ENCODE results near the gene BSDC1.

The BSDC1 gene

DNA sequence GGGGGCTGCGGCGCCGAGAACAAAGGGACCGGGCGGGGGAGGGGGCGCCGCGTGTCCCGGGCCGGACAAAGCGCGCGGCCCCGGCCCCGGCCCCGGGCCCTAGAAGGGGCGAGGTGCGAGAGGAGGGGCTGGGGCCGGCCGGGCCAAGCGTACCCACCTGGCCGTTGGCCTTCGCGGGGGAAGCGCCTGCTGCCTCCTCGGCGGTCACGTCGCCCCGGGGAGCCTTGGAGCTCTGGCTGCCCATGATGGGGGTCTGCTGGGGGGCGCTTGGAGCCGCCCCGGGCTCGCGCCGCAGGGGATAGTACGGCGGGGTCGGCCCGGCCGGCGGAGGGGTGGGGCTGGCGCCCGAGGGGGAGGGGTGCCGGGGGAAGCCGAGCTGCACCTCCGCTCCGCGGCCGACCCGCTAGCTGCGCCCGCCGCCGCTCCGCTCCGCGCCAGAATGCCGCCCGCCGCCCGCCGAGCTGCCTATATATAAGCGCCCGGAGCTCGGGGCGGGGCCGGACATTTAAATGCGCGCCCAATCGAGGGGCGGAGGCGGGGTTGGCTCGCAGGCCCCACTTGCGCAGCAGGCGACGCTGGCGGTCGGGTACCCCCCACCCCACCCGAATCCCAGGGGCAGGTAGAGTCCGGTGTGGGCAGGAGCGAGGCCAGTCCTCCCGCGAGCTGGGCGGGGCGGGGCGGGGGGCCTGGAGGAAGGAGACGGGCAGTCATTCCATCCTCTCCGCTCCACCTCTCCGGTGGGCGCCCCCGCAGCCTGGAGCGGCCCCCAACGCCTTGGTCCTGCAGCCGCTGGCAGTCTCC, 58.3 kb downstream of the BSDC1 start, which contains the start of gene MARCKSL1:
Gene MARCKSL1, minus strand, starts transcription at position 444 of the 801 bp plus-strand sequence. Its CDS starts 200 bp downstream, at position 244.
- in situ Hi-C loops (cut with HindIII; ENCODE audit: low pct_unique_long_range_greater_than_20kb, low sequenced_read_pairs) = no loop called here

DNA sequence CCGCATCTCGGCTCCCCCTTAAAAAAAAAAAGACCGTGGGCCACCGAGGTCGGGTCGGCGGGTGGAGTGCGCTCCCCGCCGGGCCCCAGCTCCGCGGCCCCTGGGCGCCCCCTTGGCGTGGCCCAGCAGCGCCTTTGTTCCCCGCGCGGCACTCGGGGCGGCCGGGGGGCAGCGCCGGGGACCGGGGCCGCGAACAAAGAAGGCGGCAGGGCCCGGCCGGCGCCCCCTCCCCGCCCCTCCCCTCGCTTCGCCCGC, 58.8 kb downstream of the BSDC1 start:
- no peak for TF ChIP-seq JUND (IDR thresholded peaks at IDR 0.05; ENCODE audit: low read depth)
- in situ Hi-C loops (cut with HindIII; ENCODE audit: low pct_unique_long_range_greater_than_20kb, low sequenced_read_pairs) = no loop called here
- no peak for DNase-seq (ENCODE audit: low read depth in 1 of 2, low spot score in 1 of 2)

More for the DNA sequence above, 58.3 kb downstream of the BSDC1 start, which contains the start of gene MARCKSL1:
- peak in 1 of 2 experiments; percentile 75 for DNase-seq (ENCODE audit: low read depth in 1 of 2, low spot score in 1 of 2)
- TF ChIP-seq JUND (IDR thresholded peaks at IDR 0.05; ENCODE audit: low read depth) = no peak

DNA sequence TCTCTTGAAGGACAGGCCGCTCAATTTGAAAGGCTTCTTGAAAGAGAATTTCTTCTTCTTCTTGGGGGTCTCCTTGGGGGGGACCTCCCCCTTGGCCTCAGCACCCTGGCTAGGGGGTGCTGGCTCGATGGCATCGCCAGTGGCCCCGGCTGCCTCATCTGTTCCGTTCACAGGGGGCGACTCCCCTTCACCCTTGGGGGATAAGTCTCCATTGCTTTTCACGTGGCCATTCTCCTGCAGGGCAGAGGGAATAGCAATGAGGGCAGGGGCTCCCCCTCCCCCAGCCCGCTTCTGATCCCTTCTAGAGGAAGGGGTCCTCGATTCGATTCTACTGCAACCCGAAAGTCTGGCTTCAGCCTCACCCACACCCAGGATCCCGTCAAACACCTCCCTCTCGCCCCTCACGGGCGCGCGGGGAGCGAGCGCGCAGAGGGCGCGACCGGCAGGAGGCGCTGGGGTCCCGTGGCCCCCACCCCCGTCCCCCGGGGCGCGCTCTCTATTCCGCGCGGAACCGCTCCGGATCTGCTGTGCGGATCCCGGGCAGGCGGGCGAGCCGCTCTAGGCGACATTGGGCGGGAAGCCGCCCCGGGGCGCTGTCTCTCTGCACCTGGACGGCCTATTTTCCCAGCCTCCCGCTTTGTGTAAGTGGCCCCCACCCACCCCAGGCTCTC, 59.2 kb downstream of the BSDC1 start:
- peak in 1 of 2 experiments; percentile 41 for DNase-seq (ENCODE audit: low read depth in 1 of 2, low spot score in 1 of 2)
- TF ChIP-seq JUND (IDR thresholded peaks at IDR 0.05; ENCODE audit: low read depth) = no peak
- in situ Hi-C loops (cut with HindIII; ENCODE audit: low pct_unique_long_range_greater_than_20kb, low sequenced_read_pairs) = no loop called here

DNA sequence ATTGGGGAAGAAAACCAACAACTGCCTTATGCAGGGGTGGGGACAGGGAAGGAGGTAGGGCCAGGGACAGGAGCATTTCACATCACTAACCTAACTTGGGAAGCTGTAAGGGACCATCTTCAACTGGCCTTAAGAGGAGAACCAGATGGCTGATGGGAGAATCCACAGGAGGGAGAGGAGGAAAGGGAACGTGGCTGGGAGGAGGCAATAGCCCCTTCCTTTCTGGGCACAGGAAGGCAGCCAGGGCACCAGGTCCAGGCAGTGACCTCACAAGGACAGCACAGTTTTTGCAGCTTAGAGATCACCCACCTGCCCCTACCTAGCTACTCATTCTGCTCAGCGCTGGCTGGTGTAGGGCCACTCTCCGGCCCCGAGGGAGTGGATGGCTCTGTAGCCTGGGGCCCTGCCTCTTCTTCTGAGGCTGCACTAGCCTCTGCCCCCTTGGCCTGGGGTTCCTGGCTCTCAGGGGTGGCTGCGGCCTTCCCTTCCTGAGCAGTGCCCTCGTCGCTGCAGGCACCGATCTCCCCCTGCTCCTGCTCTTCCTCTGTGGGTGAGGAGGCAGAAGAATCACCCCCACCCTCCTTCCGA, 59.9 kb downstream of the BSDC1 start:
- TF ChIP-seq JUND (IDR thresholded peaks at IDR 0.05; ENCODE audit: low read depth) = no peak
- DNase-seq (ENCODE audit: low read depth in 1 of 2, low spot score in 1 of 2) = no peak
- in situ Hi-C loops (cut with HindIII; ENCODE audit: low pct_unique_long_range_greater_than_20kb, low sequenced_read_pairs) = no loop called here

DNA sequence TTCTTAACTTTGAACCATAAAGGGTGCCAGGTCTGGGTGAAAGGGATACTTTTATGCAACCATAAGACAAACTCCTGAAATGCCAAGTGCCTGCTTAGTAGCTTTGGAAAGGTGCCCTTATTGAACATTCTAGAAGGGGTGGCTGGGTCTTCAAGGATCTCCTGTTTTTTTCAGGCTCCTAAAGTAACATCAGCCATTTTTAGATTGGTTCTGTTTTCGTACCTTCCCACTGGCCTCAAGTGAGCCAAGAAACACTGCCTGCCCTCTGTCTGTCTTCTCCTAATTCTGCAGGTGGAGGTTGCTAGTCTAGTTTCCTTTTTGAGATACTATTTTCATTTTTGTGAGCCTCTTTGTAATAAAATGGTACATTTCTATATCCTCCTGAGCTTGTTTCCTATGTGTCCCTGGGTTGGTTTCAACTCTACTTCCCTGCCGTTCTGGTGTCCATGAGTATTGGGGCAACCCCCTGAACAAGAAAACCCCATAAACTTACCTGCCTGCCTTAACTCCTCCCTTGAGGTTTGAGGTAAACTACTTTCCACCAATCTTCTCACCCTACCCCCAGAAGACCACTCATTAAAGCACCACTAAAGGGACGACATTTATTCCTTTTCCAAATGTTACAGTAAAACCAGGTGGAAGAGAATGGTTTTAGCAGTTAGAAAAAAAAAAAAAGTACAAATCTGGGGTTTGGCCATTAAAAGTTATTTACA, 60.8 kb downstream of the BSDC1 start:
- TF ChIP-seq JUND (IDR thresholded peaks at IDR 0.05; ENCODE audit: low read depth) = no peak
- in situ Hi-C loops (cut with HindIII; ENCODE audit: low pct_unique_long_range_greater_than_20kb, low sequenced_read_pairs) = no loop called here
- no peak for DNase-seq (ENCODE audit: low read depth in 1 of 2, low spot score in 1 of 2)

DNA sequence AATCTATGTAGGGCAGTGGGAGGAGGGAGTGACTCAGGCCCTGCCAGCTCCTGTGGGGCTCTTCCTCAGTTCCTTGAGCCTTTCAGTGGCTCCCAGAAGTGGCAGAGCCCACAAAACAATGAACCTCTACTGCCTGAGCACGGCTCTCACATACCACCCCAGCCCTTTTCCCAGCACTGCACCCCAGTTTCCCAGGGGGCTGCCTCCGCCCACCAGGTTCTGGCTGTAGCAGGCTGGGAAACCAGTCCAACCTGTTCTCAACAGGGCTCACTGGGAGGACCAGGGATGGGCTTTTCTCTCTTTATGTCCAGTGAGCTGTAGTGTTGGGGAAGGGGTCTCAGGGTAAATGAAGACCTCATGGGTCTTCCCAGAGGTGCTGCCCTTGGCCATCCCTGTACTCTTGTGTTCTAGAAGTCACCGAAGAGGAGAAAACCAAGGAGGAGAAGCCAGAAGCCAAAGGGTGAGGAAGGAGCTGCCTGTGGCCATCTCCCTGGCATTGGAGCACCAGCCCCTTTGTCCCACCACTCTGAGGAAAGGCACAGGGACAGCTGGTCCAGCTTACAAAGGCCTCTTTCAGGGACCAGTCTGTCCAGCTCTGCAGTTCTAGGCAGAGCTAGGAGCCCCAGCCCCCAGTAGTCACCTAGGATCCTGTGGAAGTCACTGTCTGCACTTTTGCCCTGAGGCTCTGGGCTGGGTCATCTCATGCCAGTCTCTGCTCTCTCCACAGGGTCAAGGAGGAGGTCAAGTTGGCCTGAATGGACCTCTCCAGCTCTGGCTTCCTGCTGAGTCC, 61.8 kb downstream of the BSDC1 start:
- in situ Hi-C loops (cut with HindIII; ENCODE audit: low pct_unique_long_range_greater_than_20kb, low sequenced_read_pairs) = no loop called here
- peak in 1 of 2 experiments; percentile 38 for DNase-seq (ENCODE audit: low read depth in 1 of 2, low spot score in 1 of 2)
- TF ChIP-seq JUND (IDR thresholded peaks at IDR 0.05; ENCODE audit: low read depth) = no peak

DNA sequence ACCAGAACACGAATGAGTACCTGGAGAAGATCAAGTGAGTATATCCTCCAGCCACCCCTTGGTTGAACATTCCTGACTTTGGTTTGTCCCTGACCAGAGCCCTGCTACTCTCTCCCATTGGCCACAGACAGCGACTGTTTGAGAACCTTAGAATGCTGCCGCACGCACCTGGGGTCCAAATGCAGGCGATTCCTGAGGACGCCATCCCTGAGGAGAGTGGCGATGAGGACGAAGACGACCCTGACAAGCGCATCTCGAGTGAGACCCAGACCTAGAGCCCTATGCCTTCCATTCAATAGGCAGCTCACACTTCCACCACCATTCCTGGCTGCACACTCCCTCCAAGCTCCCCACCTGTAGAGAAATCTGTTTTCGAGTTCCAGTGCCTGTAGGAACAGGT, 62.7 kb downstream of the BSDC1 start:
- in situ Hi-C loops (cut with HindIII; ENCODE audit: low pct_unique_long_range_greater_than_20kb, low sequenced_read_pairs) = no loop called here
- no peak for DNase-seq (ENCODE audit: low read depth in 1 of 2, low spot score in 1 of 2)
- TF ChIP-seq JUND (IDR thresholded peaks at IDR 0.05; ENCODE audit: low read depth) = no peak

DNA sequence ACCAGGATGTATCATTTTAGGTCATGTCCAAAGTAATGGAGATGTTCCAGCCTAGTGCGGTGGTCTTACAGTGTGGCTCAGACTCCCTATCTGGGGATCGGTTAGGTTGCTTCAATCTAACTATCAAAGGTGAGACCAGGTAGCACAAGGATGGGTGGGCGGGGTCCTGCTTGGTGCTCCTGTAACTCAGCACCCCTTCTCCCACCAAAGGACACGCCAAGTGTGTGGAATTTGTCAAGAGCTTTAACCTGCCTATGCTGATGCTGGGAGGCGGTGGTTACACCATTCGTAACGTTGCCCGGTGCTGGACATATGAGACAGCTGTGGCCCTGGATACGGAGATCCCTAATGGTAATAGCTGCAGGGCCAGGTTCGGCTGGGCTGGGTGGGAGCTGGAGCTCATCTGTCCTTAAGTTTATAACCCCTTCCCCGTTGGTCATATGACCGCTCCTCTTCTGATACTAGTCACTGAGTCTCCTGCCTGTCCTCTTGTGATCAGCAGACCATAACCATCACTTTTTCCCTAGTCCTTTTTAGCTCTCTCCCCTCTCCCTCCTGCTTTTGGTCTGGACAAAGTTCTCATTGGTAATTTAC, 63.6 kb downstream of the BSDC1 start:
- no peak for DNase-seq (ENCODE audit: low read depth in 1 of 2, low spot score in 1 of 2)
- in situ Hi-C loops (cut with HindIII; ENCODE audit: low pct_unique_long_range_greater_than_20kb, low sequenced_read_pairs) = no loop called here
- TF ChIP-seq JUND (IDR thresholded peaks at IDR 0.05; ENCODE audit: low read depth) = no peak

DNA sequence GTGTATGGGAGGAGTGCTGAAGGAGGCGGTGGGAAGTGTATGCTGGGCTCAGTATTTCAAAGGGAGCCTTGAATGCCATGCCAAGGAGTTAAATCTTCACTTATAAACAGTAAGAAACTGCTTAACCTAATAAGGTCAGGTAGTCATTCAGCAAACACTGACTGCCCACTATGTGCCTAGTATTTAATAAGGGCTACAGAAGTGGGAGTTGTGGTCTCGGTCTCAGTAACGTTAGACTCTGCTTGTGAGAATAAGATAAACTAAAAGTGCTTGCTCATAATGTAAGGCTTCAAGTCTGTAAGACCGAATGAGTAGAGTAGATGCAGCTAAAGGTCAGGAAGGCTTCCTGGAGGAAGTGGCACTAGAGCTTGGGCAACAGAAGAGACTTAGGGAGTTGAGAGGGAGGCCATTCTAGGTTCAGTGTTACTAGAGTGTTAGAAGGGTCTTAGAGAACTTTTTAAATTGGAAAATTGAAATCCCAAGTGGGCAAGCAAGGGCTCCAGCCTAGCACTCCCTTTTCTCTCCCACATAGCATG, 64.2 kb downstream of the BSDC1 start:
- no peak for DNase-seq (ENCODE audit: low read depth in 1 of 2, low spot score in 1 of 2)
- TF ChIP-seq JUND (IDR thresholded peaks at IDR 0.05; ENCODE audit: low read depth) = no peak
- in situ Hi-C loops (cut with HindIII; ENCODE audit: low pct_unique_long_range_greater_than_20kb, low sequenced_read_pairs) = no loop called here

DNA sequence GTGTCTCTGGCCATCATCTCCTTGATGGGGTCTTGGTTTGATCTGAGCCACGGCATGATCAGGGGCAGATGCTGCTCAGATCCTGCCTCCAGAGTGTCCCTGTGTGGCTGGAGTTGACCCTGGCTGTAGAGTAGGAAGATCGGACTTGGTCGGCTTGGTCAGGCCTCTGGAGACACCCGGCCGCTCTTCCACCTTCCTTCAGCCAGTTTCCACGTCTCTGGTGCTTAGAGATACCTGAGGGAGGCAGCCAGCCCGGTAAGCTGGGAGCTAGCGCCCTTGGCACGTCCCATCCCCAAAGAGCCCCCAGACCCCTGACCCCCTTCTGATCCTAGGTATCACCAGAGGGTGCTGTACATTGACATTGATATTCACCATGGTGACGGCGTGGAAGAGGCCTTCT, 67.0 kb downstream of the BSDC1 start:
- TF ChIP-seq JUND (IDR thresholded peaks at IDR 0.05; ENCODE audit: low read depth) = no peak
- DNase-seq (ENCODE audit: low read depth in 1 of 2, low spot score in 1 of 2) = no peak
- in situ Hi-C loops (cut with HindIII; ENCODE audit: low pct_unique_long_range_greater_than_20kb, low sequenced_read_pairs) = no loop called here

DNA sequence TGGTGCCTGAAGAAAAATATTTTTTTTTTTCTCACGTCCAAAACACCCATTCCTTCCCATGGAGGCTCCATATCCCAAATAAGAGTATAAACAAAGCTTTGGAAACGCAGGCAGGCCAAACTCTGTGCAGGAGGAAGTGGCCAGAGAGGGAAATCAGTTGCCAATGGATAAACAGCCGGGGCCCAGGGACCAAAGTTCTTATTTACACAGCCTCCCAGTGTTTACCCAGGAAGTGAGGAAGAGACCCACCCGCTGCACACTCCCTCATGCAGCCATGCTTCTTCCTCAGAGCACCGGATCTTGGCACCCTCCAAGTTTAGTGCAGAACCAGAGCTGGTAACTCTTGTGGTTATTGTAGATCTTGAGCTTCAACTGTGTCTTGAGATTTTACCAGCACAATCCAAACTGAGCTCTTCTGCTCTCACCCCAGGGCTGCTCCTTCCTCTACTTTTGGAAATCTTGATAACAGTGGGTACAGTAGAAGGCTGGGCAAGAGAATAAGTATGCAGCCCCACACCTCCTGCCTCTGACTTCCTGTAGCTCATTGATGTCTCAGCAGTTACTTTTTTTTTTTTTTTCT, 72.4 kb downstream of the BSDC1 start:
- in situ Hi-C loops (cut with HindIII; ENCODE audit: low pct_unique_long_range_greater_than_20kb, low sequenced_read_pairs) = no loop called here
- no peak for TF ChIP-seq JUND (IDR thresholded peaks at IDR 0.05; ENCODE audit: low read depth)
- no peak for DNase-seq (ENCODE audit: low read depth in 1 of 2, low spot score in 1 of 2)

Data from T47D (cell line).